NCI-H526 (cell line): Measurements from ENCODE around the gene CHRD.
A peak's percentile ranks its signal among the peaks of the same experiment; 100 is the strongest.

ENCODE experiments used
- DNase-seq, 2 experiments: peaks; one replicate each; lab custom pipeline; 2025; lab: John Stamatoyannopoulos, UW

The CHRD gene

DNA sequence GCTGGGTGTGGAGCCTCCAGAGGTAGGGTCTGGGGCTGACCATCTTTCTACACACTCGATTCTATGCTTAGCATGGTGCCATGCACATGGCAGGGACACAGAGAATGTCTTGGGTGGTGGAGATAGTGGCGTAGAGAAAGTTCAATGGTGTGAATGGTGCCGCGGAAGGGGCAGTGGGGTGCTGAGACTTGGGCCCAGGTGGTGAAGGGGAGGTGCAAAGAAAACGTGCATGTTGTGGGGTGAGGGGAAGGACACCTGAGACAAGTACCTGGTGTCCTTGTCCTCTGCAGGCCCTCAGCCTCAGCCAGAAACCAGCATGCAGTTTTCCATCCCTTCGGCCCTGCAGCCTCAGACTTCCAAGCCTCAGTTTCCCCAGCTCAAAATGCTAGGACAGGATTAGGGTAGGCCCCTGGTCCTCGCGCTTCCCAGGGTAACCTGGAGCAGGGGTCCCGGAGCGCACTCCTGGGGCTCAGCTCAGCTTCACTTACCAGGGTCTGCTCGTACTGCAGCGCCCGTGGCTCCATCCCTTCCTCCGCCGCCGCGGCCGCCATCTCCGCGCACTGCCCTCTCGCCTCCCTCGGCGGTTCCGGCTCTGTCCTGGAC is 18.8 kb upstream of the CHRD start:
- DNase-seq = peak in 1 of 2 experiments; percentile 53

DNA sequence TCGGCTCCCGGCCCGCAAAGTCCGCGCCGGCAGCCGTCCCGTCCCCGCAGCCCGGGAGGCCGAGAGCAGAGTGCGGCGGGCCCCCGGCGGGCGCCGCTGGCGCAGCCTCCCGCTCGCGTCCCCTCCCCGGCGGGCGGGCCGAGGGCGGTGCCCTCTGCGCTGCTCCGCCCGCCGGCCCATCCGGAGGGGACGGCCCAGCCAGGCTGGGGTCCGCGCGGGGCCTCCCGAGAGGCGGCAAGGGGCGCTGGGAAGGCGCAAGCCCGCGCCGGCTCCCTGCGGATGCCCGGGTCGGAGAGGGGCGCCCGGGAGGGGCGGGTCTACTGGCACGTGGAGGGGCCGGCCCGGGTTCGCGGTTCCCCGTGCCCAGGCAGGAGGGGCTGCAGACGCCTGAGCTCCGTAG is 18.3 kb upstream of the CHRD start, which contains the start of the genes CLCN2 and POLR2H:
Gene CLCN2, minus strand, starts transcription at position 74 of the 400 bp plus-strand sequence. CDS start 126 bp downstream, outside the sequence.
Gene POLR2H, plus strand, starts transcription at position 179 of the 400 bp plus-strand sequence. CDS start 1,783 bp downstream, outside the sequence.
- peak in 1 of 2 experiments; percentile 85 for DNase-seq

DNA sequence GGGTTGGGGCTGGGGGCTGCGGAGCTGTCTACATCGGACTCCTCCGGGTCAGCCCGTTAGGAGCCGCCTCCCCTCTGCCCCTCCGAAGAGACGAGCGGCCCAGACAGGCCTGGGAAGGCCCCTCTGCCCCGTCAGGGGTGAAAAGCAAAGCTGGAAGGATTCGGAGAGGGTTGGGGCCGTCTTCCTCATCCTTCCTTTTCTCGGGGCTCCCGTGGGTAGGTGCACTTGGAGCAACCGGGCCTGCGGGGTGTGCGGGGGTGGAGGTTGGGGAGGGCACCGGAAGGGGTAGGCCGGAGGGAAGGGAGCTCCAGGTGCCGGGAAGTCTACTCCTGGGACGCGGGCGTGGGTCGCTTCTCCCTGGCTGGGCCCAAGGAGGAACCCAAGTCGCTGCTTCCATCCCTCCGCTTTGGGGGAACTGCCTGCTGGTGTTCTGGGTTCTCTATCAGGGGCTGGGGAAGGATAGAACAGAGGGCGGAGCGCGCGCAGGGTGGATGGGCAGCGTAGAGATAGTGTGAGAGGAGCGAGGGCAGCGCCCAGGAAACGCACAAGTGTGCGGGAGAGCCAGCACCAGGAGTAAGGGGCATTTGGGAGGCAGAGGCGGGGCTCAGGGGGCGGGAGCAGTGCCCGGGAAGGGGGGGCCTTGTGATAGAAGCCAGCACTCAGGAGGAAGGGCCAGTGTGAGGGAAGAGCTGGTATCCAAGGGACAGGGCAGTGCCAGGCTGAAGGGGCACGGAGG is 17.8 kb upstream of the CHRD start:
- peak; percentile 66 to 76 for DNase-seq

DNA sequence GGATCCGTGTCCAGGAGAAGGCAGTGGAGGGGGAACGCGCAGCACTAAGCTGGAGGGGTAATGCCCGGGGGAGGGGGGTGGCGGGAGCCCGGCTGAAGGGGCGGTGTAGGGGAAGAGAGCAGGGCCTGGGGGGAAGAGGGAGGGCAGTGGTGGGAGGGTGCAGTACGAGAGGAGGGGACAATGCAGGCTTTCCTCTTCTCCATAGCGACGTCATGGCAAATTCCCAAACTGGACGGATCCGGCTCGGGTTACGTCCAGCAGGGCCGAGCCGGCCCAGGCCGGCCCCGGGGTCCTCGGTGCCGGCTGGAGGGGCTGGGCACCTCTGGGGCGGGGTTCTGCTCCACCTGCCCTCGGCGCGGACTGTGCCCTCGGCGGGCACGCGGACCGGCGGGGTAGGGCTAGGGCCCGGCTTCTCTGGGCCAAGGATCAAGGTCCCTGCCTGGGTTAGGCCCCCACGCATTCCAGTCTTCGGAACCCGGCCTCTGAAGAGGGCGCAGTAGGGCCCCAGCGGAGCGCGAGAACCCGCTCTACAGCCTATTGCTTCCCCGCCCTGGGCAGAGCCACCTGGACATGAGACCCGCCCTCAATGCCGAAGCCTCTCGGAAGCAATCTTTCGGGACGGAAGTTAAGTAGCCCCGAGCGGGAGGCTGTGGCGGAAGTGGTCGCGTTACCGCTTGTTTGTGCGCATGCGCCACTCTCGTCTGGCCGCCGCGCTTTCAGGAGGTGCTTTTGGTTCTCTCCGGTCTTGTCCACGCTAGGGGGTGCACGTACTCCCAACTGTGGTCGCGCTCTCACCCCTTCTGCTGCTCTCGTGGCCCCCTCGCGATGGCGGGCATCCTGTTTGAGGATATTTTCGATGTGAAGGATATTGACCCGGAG is 16.9 kb upstream of the CHRD start:
- peak; percentile 96 to 99 for DNase-seq

DNA sequence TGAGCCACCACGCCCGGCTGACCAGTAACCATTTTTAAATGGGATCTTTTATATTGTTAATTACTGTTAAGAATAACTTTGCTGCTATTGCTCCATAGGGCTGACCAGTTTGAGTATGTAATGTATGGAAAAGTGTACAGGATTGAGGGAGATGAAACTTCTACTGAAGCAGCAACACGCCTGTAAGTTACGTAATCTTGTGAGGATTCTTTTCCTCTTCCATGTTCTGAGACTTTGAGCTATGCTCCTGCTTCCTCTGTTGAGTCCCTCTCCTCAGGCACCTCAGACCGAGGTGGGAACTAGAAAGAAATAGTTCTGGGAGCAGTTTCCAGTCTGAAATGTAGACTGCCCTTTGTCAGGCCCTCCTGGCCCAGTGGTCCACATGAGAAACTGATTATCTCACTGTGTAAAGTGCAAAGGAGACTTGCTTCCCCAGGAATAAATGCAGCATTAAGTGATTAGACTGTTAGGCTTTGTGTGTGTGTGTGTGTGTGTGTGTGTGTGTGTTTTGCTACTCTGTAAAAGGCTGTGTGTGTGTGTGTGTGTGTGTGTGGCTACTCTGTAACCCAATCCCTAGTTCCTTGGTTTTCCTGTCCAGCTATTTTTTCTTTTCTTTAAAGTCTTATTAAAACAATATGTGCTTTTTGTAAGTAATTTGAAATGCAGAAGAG is 13.1 kb upstream of the CHRD start:
- DNase-seq = no peak

DNA sequence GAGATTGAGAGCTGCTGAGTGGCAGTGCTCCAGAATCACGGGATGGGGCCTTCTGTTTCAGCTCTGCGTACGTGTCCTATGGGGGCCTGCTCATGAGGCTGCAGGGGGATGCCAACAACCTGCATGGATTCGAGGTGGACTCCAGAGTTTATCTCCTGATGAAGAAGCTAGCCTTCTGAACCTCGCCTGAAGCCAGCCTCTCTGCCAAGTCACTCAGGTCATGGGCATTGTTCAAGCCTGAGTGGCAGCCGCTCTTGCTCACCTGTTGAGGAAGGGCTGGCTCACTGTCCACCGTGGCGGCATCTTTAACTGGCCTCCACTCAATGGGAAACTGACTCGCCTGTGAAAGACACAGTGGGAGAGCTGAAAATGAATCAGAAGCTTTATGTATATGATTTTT is 11.7 kb upstream of the CHRD start:
- DNase-seq = no peak

DNA sequence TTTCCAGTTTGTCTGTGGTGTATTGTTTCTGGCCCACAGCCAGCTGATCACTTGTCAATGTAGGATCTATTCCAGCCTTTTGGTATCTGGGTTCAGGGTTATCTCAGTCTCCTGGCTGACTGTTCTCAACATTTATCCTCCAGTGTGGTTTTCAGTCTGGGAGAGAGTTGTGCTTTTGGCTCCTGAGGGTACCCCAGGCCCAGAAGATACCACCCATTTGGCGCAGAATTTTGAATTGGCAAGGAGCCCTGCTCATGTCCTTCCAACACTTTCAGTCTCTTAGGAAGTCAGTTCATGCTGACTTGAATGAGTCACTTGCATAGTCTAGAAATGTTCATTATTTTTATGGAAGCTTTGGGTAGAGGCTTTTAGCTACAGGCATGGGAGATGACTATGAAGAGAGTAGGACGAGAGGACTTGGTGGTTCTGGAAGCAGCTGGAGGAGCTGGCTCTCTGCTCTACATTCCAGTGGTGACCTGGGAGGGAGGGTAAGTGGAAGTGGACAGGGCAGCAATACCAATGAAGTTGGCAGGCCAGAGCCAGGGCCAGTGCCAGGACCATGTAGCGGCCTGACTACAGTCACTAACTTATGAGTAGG is 11.2 kb upstream of the CHRD start:
- no peak for DNase-seq

DNA sequence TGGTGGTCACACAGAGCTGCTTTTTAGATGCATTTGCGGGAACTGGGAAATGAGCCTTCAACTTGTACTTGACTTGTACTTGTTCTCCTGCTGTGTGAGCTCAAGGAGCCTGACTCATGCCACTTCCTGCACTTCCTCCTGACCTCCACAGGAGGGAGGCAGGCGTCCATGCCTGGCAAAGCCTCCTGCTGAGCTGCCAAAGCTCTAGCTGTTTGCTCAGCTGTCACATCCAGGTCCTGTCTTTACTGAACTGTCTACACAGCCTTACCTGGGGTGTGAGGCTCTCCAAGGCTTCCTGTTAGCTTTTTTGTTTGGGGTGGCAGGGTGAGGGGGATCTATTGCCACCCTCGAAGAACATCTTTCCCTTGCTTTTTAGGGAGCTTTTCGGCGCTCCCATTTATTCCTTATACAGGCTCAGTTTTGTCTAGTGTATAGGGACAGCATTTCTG is 8.3 kb upstream of the CHRD start:
- DNase-seq = peak; percentile 71 to 91

DNA sequence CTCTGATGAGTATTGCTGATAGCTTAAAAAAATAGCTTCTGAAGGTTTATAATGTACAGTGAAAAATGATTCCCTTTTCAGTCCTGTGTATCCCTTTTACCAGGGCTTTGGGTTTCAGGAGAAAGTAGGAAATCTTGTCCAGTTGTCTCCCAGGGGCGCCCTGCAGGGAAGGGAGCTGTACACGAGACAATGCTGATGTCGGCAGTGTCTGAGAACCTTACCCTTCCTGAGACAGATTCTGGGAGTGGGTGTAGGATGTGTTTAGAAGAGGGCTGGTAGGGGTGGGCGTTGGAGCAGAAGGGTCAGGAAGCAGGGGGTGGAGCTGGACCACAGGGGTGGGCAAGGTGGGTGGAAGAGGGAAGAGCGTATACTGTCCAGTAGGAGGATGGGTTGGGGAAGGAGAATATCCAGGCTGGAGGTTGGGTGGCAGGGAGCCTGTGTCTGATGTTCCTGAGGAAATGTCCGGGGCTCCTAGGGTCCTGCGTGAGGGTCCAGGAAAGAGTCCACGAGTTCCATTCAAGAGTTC is 7.5 kb upstream of the CHRD start:
- no peak for DNase-seq

DNA sequence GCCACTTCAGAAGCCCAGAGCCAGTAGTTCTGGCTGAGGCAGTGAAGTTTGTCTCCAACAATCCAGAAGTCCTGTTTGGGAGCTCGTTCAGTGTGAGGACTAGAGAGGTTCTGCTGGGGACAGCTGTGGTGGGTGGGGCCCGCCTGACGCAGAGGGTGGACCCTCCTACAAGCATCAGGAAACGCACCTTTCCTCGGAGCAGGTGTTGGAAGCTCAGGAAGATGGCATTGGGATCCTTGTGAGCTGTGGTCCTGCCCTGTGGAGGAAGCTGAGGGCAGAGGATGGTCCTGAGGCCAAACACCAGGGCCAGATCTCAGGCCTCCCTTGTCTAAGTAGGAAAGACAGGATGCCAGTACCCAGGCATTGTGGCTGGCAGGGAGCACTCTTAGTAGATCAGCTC is 6.9 kb upstream of the CHRD start:
- DNase-seq = no peak

DNA sequence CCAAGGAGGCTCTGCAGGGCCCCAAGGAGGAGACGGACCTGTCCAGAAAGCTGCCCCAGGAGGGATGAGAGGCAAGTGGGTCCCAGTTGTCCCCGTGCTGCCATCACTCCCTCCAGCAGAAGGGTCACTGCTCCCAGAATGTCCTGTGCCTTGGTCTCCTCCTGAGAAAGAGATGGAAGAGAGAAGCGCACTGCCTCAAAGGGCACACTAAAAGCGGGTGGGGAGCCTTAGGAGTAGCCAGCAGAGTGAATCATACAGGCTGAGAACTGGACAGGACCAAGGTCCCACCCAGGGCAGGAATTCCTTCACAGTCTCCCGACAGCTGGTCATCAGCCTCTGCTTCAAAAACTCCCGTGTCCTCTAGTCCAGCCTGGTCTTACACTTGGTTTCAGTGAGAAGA is 6.4 kb upstream of the CHRD start:
- no peak for DNase-seq

DNA sequence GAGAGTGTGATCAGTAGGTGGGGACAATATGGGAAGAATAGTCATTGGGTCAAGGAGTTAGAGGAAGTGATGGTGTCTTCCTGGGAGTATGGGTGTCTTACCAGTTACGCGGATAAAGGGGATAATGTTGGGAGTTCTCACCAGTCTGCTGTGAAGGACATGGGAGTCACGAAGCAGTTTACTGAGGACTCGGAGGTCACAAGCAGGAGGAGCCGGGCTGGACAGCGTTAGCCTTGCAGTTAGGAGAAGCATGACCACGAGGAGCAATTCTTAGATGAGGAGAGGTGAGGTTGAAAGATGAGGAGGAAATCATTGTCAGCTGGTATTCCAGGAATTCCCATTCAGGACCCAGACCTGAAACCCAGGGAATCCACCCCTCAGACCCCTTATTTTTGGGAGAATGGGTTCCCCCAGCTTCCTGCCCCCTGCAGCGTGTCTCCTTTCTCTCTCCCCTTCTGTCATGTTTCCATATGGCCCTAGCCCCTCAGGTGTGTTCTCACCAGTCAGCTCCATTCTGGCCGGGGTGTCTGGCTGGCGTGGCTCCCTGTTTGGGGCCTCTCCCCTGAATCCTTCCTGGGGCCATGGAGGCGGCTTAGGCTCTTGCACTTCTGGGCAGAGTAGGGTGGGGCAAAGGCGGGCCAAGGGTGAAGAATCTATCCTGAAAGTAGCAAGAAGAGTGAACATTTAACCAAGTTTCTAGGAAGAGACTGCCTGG is 4.0 kb upstream of the CHRD start:
- no peak for DNase-seq

DNA sequence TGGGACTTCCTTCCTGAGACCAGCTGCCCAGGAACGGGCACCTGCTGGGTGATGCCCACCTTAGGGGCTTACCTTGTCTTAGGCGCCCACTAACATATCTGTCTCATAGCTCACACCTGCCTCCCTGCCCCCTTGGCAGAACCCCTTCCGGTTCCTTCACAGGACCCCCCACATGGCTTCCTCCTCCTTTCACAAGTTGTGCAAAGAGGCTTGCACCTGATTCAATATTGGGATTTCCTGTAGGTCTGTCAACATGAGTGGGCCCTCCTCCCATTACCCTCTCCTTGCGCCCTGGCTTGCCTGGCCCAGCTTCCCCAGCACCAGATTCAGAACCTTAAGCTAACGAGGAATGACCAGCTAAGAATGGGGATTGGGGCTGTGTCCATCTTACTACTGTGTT is 2.5 kb upstream of the CHRD start:
- DNase-seq = no peak

DNA sequence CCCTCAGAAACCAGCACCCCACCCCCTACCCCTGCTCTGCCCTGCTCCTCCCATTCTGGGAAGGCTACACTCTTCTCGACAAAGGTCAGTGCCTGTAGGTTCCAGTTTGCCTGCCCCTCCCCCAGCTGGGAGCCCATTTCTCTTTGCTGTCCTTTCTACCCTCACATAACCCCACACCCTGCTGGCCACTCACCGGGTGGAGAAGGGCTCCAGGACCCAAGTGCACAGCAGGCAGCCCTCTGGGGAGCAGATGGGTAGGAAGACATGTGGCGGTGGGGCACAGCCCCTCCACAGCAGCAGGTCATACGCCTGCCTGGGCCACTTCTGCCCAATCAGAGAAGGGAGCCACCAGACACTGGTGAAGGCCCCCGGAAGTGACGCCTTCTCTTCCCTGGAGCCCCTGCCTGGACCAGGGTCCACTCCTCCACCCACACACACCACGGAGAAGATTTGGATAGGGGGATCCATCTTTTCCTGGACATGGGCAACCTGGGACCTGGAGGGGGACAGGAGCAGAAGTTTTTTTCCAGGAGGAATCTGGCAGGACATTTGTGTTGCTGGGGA is 1.9 kb upstream of the CHRD start, which contains the start of gene THPO:
Gene THPO, minus strand, starts transcription at position 326 of the 564 bp plus-strand sequence. CDS start 1,948 bp downstream, outside the sequence.
- DNase-seq = no peak

DNA sequence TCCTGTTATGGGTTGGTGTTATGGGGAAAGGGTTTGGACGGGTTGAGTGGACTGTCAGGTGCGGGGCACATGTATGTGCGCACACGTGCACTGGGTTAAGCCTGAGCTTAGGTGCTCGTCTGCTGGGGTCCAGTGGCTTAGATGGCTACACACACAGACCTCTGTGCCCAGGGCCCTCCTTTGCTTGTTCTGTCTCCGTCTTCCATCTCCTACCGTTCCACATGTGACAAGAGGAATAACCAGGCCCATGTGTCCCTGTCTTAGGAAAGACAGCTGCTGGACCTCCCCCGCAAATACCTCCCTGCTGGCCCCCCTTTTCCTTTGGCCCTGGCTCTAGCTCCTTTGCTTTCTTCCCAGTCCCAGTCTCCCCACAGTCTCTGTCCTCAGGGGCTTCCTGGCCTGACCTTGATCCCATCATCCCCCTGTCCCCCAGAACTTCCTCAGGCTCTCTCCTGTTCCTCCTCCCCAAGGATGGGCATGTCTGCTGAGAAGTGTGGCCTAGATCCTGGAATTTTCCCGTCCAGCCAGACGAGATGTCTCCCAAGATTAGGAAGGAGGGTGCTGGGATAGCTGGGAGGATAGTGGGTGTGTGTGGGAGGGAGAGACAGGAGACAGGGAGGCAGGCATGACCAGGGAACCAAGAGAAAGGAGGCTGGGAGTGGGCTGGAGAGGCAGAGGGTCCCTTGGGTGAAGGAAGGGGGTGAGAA is 1.1 kb upstream of the CHRD start:
- DNase-seq = no peak

DNA sequence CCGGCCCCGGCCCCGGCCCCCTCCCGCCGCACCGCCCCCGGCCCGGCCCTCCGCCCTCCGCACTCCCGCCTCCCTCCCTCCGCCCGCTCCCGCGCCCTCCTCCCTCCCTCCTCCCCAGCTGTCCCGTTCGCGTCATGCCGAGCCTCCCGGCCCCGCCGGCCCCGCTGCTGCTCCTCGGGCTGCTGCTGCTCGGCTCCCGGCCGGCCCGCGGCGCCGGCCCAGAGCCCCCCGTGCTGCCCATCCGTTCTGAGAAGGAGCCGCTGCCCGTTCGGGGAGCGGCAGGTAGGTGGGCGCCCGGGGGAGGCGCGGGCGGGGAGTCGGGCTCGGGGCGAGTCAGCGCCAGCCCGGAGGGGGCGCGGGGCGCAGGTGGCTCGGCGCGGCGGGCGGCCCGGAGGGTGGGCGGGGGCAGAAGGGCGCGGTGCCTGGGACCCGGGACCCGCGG is 352 bp downstream of the CHRD start:
- DNase-seq = peak; percentile 15 to 48

DNA sequence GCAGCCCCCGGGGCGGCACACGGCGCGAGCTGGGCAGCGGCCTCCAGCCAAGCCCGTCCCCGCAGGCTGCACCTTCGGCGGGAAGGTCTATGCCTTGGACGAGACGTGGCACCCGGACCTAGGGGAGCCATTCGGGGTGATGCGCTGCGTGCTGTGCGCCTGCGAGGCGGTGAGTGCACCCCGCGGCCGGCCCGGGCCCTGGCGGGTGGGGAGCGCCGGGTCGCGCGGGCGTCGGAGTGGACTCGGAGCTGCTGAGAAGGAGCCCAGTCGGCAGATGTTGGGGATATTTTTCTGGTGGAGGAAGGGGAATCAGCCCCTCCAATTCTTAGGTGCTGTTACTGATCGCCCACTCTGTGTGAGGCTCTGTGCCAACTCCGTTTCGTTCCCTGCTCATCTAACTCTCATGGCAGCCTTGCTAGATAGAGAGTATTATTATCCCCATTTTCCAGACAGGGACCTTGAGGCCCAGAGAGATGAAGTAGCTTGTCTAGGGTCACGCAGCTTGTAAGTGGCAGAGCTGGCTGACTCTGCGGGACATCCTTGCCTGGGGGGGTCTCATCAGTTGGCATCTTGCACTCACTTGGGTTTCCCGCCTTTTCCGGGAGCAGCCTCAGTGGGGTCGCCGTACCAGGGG is 890 bp downstream of the CHRD start:
- no peak for DNase-seq

DNA sequence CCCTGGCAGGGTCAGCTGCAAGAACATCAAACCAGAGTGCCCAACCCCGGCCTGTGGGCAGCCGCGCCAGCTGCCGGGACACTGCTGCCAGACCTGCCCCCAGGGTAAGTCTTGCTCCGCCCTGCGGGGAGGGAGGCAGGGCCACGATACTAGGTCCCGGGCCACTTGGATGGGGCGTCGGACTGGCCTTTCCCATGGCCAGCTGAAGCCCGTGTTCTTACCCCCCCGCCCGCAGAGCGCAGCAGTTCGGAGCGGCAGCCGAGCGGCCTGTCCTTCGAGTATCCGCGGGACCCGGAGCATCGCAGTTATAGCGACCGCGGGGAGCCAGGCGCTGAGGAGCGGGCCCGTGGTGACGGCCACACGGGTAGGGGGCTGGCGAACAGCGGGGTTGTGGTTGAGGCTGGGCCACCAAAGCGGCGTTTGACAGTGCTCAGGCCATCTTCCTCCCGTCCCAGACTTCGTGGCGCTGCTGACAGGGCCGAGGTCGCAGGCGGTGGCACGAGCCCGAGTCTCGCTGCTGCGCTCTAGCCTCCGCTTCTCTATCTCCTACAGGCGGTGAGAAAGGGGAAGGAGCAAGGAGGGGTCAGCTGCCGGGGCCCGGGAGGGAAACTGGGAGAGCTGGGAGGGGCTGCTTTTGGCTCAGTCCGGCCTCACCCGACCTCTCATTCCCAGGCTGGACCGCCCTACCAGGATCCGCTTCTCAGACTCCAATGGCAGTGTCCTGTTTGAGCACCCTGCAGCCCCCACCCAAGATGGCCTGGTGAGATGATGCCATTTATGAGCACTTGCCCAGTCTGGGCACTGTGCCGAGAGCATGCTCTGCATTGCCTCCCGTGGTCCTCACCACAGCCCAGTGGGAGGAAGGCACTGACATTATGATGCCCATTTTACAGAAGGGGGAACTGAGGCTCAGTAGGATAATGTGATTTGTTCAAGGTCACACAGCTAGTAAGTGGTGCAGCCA is 1.7 kb downstream of the CHRD start:
- DNase-seq = peak in 1 of 2 experiments; percentile 49
